ENCODE results near the gene ANKS1A. TPM values are rescaled to one million over a fixed set of nuclear protein-coding genes. Genes with fewer than 3 reads are reported as not detected.
"Not testable (repeated sequence)": the region's sequence is repeated elsewhere in the genome, so short reads cannot be mapped to it uniquely, and the experiment has no call there.

The ANKS1A gene
- total RNA-seq, 1 donor from 2014 or later = 11.5 TPM

- Histone ChIP-seq H3K9ac (ENCODE audit: low read depth in 1 of 3, low read length in 3 of 3) (no peak overlapping the region), H3K36me3 (ENCODE audit: control insufficient read depth in 3 of 3, insufficient read depth in 3 of 3, low read length in 3 of 3) (peaks cover 0 to 5% (median 1%) of the 10 kb centered on the region in 3 donors), H3K9me3 (ENCODE audit: control insufficient read depth in 3 of 3, low read length in 3 of 3) (no peaks in the 10 kb centered on the region), H3K4me1 (ENCODE audit: control insufficient read depth in 3 of 3, insufficient read depth in 3 of 3, low read length in 3 of 3) (peaks cover 9 to 12% (median 9%) of the 10 kb centered on the region in 3 donors), H3K27ac (ENCODE audit: low read depth, low read length) (no peak overlapping the region), H3K27me3 (ENCODE audit: control insufficient read depth in 3 of 3, insufficient read depth in 3 of 3, low read length in 3 of 3) (no peaks in the 10 kb centered on the region), H3K4me3 (ENCODE audit: low read length in 3 of 3) (no peak overlapping the region)
Observed at GRCh38 chr6:35096129-35096862, 207.2 kb downstream of the ANKS1A start.

GRCh38 chr6:35099116-35099515 lies 210.1 kb downstream of the ANKS1A start:
- Histone ChIP-seq H3K9me3 (ENCODE audit: control insufficient read depth in 3 of 3, low read length in 3 of 3) (no peaks in the 10 kb centered on the region), H3K27me3 (ENCODE audit: control insufficient read depth in 3 of 3, insufficient read depth in 3 of 3, low read length in 3 of 3) (no peaks in the 10 kb centered on the region), H3K4me1 (ENCODE audit: control insufficient read depth in 3 of 3, insufficient read depth in 3 of 3, low read length in 3 of 3) (peaks cover 0 to 4% (median 0%) of the 10 kb centered on the region in 3 donors), H3K9ac (ENCODE audit: low read depth in 1 of 3, low read length in 3 of 3) (no peak overlapping the region), H3K36me3 (ENCODE audit: control insufficient read depth in 3 of 3, insufficient read depth in 3 of 3, low read length in 3 of 3) (no peaks in the 10 kb centered on the region), H3K4me3 (ENCODE audit: low read length in 3 of 3) (no peak overlapping the region), H3K27ac (ENCODE audit: low read depth, low read length) (no peak overlapping the region)

GRCh38 chr6:35105078-35105477 lies 216.0 kb downstream of the ANKS1A start:
- Histone ChIP-seq H3K9ac (ENCODE audit: low read depth in 1 of 3, low read length in 3 of 3) (no peak overlapping the region), H3K4me1 (ENCODE audit: control insufficient read depth in 3 of 3, insufficient read depth in 3 of 3, low read length in 3 of 3) (no peaks in the 10 kb centered on the region), H3K36me3 (ENCODE audit: control insufficient read depth in 3 of 3, insufficient read depth in 3 of 3, low read length in 3 of 3) (no peaks in the 10 kb centered on the region), H3K27ac (ENCODE audit: low read depth, low read length) (no peak overlapping the region), H3K9me3 (ENCODE audit: control insufficient read depth in 3 of 3, low read length in 3 of 3) (no peaks in the 10 kb centered on the region), H3K27me3 (ENCODE audit: control insufficient read depth in 3 of 3, insufficient read depth in 3 of 3, low read length in 3 of 3) (no peaks in the 10 kb centered on the region), H3K4me3 (ENCODE audit: low read length in 3 of 3) (no peak overlapping the region)

GRCh38 chr6:35106061-35106460 lies 217.0 kb downstream of the ANKS1A start:
- not testable (repeated sequence) for H3K4me3 ChIP-seq (ENCODE audit: low read length in 3 of 3); H3K36me3 ChIP-seq (ENCODE audit: control insufficient read depth in 3 of 3, insufficient read depth in 3 of 3, low read length in 3 of 3); H3K9ac ChIP-seq (ENCODE audit: low read depth in 1 of 3, low read length in 3 of 3); H3K9me3 ChIP-seq (ENCODE audit: control insufficient read depth in 3 of 3, low read length in 3 of 3); H3K4me1 ChIP-seq (ENCODE audit: control insufficient read depth in 3 of 3, insufficient read depth in 3 of 3, low read length in 3 of 3); H3K27me3 ChIP-seq (ENCODE audit: control insufficient read depth in 3 of 3, insufficient read depth in 3 of 3, low read length in 3 of 3); H3K27ac ChIP-seq (ENCODE audit: low read depth, low read length)

- H3K27me3 ChIP-seq (ENCODE audit: control insufficient read depth in 3 of 3, insufficient read depth in 3 of 3, low read length in 3 of 3); H3K9ac ChIP-seq (ENCODE audit: low read depth in 1 of 3, low read length in 3 of 3); H3K36me3 ChIP-seq (ENCODE audit: control insufficient read depth in 3 of 3, insufficient read depth in 3 of 3, low read length in 3 of 3); H3K9me3 ChIP-seq (ENCODE audit: control insufficient read depth in 3 of 3, low read length in 3 of 3); H3K27ac ChIP-seq (ENCODE audit: low read depth, low read length); H3K4me1 ChIP-seq (ENCODE audit: control insufficient read depth in 3 of 3, insufficient read depth in 3 of 3, low read length in 3 of 3); H3K4me3 ChIP-seq (ENCODE audit: low read length in 3 of 3): not testable (repeated sequence)
Observed at GRCh38 chr6:35107208-35107607, 218.2 kb downstream of the ANKS1A start.

GRCh38 chr6:35107761-35108160 lies 218.7 kb downstream of the ANKS1A start:
- not testable (repeated sequence) for H3K9me3 ChIP-seq (ENCODE audit: control insufficient read depth in 3 of 3, low read length in 3 of 3); H3K36me3 ChIP-seq (ENCODE audit: control insufficient read depth in 3 of 3, insufficient read depth in 3 of 3, low read length in 3 of 3); H3K27ac ChIP-seq (ENCODE audit: low read depth, low read length); H3K27me3 ChIP-seq (ENCODE audit: control insufficient read depth in 3 of 3, insufficient read depth in 3 of 3, low read length in 3 of 3); H3K4me3 ChIP-seq (ENCODE audit: low read length in 3 of 3); H3K4me1 ChIP-seq (ENCODE audit: control insufficient read depth in 3 of 3, insufficient read depth in 3 of 3, low read length in 3 of 3); H3K9ac ChIP-seq (ENCODE audit: low read depth in 1 of 3, low read length in 3 of 3)

GRCh38 chr6:35108309-35108885 lies 219.3 kb downstream of the ANKS1A start:
- no peak overlapping the region for H3K27ac ChIP-seq (ENCODE audit: low read depth, low read length)
- no peak overlapping the region for H3K4me3 ChIP-seq (ENCODE audit: low read length in 3 of 3)
- H3K9ac ChIP-seq (ENCODE audit: low read depth in 1 of 3, low read length in 3 of 3) = no peak overlapping the region
- no peaks in the 10 kb centered on the region for H3K36me3 ChIP-seq (ENCODE audit: control insufficient read depth in 3 of 3, insufficient read depth in 3 of 3, low read length in 3 of 3)
- no peaks in the 10 kb centered on the region for H3K27me3 ChIP-seq (ENCODE audit: control insufficient read depth in 3 of 3, insufficient read depth in 3 of 3, low read length in 3 of 3)
- peaks cover 0 to 4% (median 2%) of the 10 kb centered on the region in 3 donors for H3K9me3 ChIP-seq (ENCODE audit: control insufficient read depth in 3 of 3, low read length in 3 of 3)
- H3K4me1 ChIP-seq (ENCODE audit: control insufficient read depth in 3 of 3, insufficient read depth in 3 of 3, low read length in 3 of 3) = no peaks in the 10 kb centered on the region

- H3K27ac ChIP-seq (ENCODE audit: low read depth, low read length) = no peak overlapping the region
- H3K27me3 ChIP-seq (ENCODE audit: control insufficient read depth in 3 of 3, insufficient read depth in 3 of 3, low read length in 3 of 3) = peaks cover 0 to 2% (median 0%) of the 10 kb centered on the region in 3 donors
- H3K36me3 ChIP-seq (ENCODE audit: control insufficient read depth in 3 of 3, insufficient read depth in 3 of 3, low read length in 3 of 3) = no peaks in the 10 kb centered on the region
- H3K4me3 ChIP-seq (ENCODE audit: low read length in 3 of 3) = no peak overlapping the region
- no peaks in the 10 kb centered on the region for H3K4me1 ChIP-seq (ENCODE audit: control insufficient read depth in 3 of 3, insufficient read depth in 3 of 3, low read length in 3 of 3)
- no peak overlapping the region for H3K9ac ChIP-seq (ENCODE audit: low read depth in 1 of 3, low read length in 3 of 3)
- H3K9me3 ChIP-seq (ENCODE audit: control insufficient read depth in 3 of 3, low read length in 3 of 3) = no peaks in the 10 kb centered on the region
Observed at GRCh38 chr6:35120746-35121145, 231.7 kb downstream of the ANKS1A start.

- H3K27me3 ChIP-seq (ENCODE audit: control insufficient read depth in 3 of 3, insufficient read depth in 3 of 3, low read length in 3 of 3) = peaks cover 0 to 2% (median 0%) of the 10 kb centered on the region in 3 donors
- no peak overlapping the region for H3K4me3 ChIP-seq (ENCODE audit: low read length in 3 of 3)
- H3K4me1 ChIP-seq (ENCODE audit: control insufficient read depth in 3 of 3, insufficient read depth in 3 of 3, low read length in 3 of 3) = no peaks in the 10 kb centered on the region
- no peak overlapping the region for H3K9ac ChIP-seq (ENCODE audit: low read depth in 1 of 3, low read length in 3 of 3)
- H3K36me3 ChIP-seq (ENCODE audit: control insufficient read depth in 3 of 3, insufficient read depth in 3 of 3, low read length in 3 of 3) = no peaks in the 10 kb centered on the region
- H3K9me3 ChIP-seq (ENCODE audit: control insufficient read depth in 3 of 3, low read length in 3 of 3) = no peaks in the 10 kb centered on the region
- no peak overlapping the region for H3K27ac ChIP-seq (ENCODE audit: low read depth, low read length)
Observed at GRCh38 chr6:35124356-35124755, 235.3 kb downstream of the ANKS1A start.

GRCh38 chr6:35128042-35128441 lies 239.0 kb downstream of the ANKS1A start:
- Histone ChIP-seq H3K27ac (ENCODE audit: low read depth, low read length) (no peak overlapping the region), H3K36me3 (ENCODE audit: control insufficient read depth in 3 of 3, insufficient read depth in 3 of 3, low read length in 3 of 3) (no peaks in the 10 kb centered on the region), H3K9ac (ENCODE audit: low read depth in 1 of 3, low read length in 3 of 3) (no peak overlapping the region)

More at GRCh38 chr6:35128042-35128441, 239.0 kb downstream of the ANKS1A start:
- H3K27me3 ChIP-seq (ENCODE audit: control insufficient read depth in 3 of 3, insufficient read depth in 3 of 3, low read length in 3 of 3) = no peaks in the 10 kb centered on the region
- H3K4me3 ChIP-seq (ENCODE audit: low read length in 3 of 3) = no peak overlapping the region
- H3K4me1 ChIP-seq (ENCODE audit: control insufficient read depth in 3 of 3, insufficient read depth in 3 of 3, low read length in 3 of 3) = no peaks in the 10 kb centered on the region
- H3K9me3 ChIP-seq (ENCODE audit: control insufficient read depth in 3 of 3, low read length in 3 of 3) = no peaks in the 10 kb centered on the region

Data from skeletal muscle tissue (tissue), 4 donors.